Measurements from ENCODE around the gene GAB1. TPM values are rescaled to one million over a fixed set of nuclear protein-coding genes. Genes with fewer than 3 reads are reported as not detected.

Gene GAB1
- total and polyA plus RNA-seq, 2 donors, result 3.9 to 6.9 TPM

GRCh38 chr4:143502231-143502630 lies 165.6 kb downstream of the GAB1 start:
- Histone ChIP-seq H3K27ac (ENCODE audit: low read depth in 1 of 2, low read length in 1 of 2) (no peak overlapping the region), H3K27me3 (ENCODE audit: control insufficient read depth in 2 of 2, insufficient read depth in 1 of 2, low read length in 1 of 2) (no peaks in the 10 kb centered on the region), H3K4me1 (ENCODE audit: control insufficient read depth in 2 of 2, insufficient read depth in 2 of 2, low read length in 2 of 2) (no peaks in the 10 kb centered on the region), H3K4me3 (ENCODE audit: low read length in 2 of 2) (no peak overlapping the region), H3K36me3 (ENCODE audit: control insufficient read depth in 2 of 2, insufficient read depth in 2 of 2, low read length in 1 of 2) (no peaks in the 10 kb centered on the region), H3K9me3 (ENCODE audit: control insufficient read depth in 2 of 2, insufficient read depth in 1 of 2, low read length in 1 of 2) (no peaks in the 10 kb centered on the region)
- no peak for DNase-seq (ENCODE audit: low read depth in 6 of 9, low spot score in 9 of 9)
- WGBS, result 34% methylated on average over 1 of the region's 1 CpG

- H3K4me3 ChIP-seq (ENCODE audit: low read length in 2 of 2), result no peak overlapping the region
- WGBS, result 95% methylated on average over 1 of the region's 1 CpG
- no peak overlapping the region for H3K27ac ChIP-seq (ENCODE audit: low read depth in 1 of 2, low read length in 1 of 2)
- no peaks in the 10 kb centered on the region for H3K4me1 ChIP-seq (ENCODE audit: control insufficient read depth in 2 of 2, insufficient read depth in 2 of 2, low read length in 2 of 2)
- no peaks in the 10 kb centered on the region for H3K36me3 ChIP-seq (ENCODE audit: control insufficient read depth in 2 of 2, insufficient read depth in 2 of 2, low read length in 1 of 2)
- no peaks in the 10 kb centered on the region for H3K9me3 ChIP-seq (ENCODE audit: control insufficient read depth in 2 of 2, insufficient read depth in 1 of 2, low read length in 1 of 2)
- DNase-seq (ENCODE audit: low read depth in 6 of 9, low spot score in 9 of 9), result no peak
- H3K27me3 ChIP-seq (ENCODE audit: control insufficient read depth in 2 of 2, insufficient read depth in 1 of 2, low read length in 1 of 2), result no peaks in the 10 kb centered on the region
These were observed 169.4 kb downstream of the GAB1 start for GRCh38 chr4:143506031-143506430.

- H3K36me3 ChIP-seq (ENCODE audit: control insufficient read depth in 2 of 2, insufficient read depth in 2 of 2, low read length in 1 of 2), result peaks cover 0 to 4% of the 10 kb centered on the region in 2 donors
- DNase-seq (ENCODE audit: low read depth in 6 of 9, low spot score in 9 of 9), result no peak
- no peaks in the 10 kb centered on the region for H3K9me3 ChIP-seq (ENCODE audit: control insufficient read depth in 2 of 2, insufficient read depth in 1 of 2, low read length in 1 of 2)
- H3K4me3 ChIP-seq (ENCODE audit: low read length in 2 of 2), result no peak overlapping the region
- H3K27ac ChIP-seq (ENCODE audit: low read depth in 1 of 2, low read length in 1 of 2), result no peak overlapping the region
- H3K4me1 ChIP-seq (ENCODE audit: control insufficient read depth in 2 of 2, insufficient read depth in 2 of 2, low read length in 2 of 2), result peaks cover 0 to 7% of the 10 kb centered on the region in 2 donors
- WGBS, result 98% methylated on average over 7 of the region's 7 CpGs
- H3K27me3 ChIP-seq (ENCODE audit: control insufficient read depth in 2 of 2, insufficient read depth in 1 of 2, low read length in 1 of 2), result no peaks in the 10 kb centered on the region
These were observed 175.2 kb downstream of the GAB1 start for GRCh38 chr4:143511906-143512305.

- WGBS, result under 1% methylated on average over 18 of the region's 18 CpGs
- Histone ChIP-seq H3K9me3 (ENCODE audit: control insufficient read depth in 2 of 2, insufficient read depth in 1 of 2, low read length in 1 of 2) (no peaks in the 10 kb centered on the region), H3K4me1 (ENCODE audit: control insufficient read depth in 2 of 2, insufficient read depth in 2 of 2, low read length in 2 of 2) (peaks cover 0 to 7% of the 10 kb centered on the region in 2 donors), H3K36me3 (ENCODE audit: control insufficient read depth in 2 of 2, insufficient read depth in 2 of 2, low read length in 1 of 2) (peaks cover 0 to 13% of the 10 kb centered on the region in 2 donors), H3K4me3 (ENCODE audit: low read length in 2 of 2) (peak overlapping the region; percentile 73 to 77), H3K27ac (ENCODE audit: low read depth in 1 of 2, low read length in 1 of 2) (peak overlapping the region; percentile 96 to 97), H3K27me3 (ENCODE audit: control insufficient read depth in 2 of 2, insufficient read depth in 1 of 2, low read length in 1 of 2) (no peaks in the 10 kb centered on the region)
- DNase-seq (ENCODE audit: low read depth in 6 of 9, low spot score in 9 of 9), result no peak
These were observed 176.3 kb downstream of the GAB1 start for GRCh38 chr4:143512978-143513313.

- Histone ChIP-seq H3K4me3 (ENCODE audit: low read length in 2 of 2) (peak within 1 kb of the TSS; percentile 73 to 77), H3K27me3 (ENCODE audit: control insufficient read depth in 2 of 2, insufficient read depth in 1 of 2, low read length in 1 of 2) (no peaks in the 10 kb centered on the region), H3K4me1 (ENCODE audit: control insufficient read depth in 2 of 2, insufficient read depth in 2 of 2, low read length in 2 of 2) (peaks cover 0 to 7% of the 10 kb centered on the region in 2 donors), H3K27ac (ENCODE audit: low read depth in 1 of 2, low read length in 1 of 2) (peak within 1 kb of the TSS; percentile 96 to 97), H3K9me3 (ENCODE audit: control insufficient read depth in 2 of 2, insufficient read depth in 1 of 2, low read length in 1 of 2) (no peaks in the 10 kb centered on the region), H3K36me3 (ENCODE audit: control insufficient read depth in 2 of 2, insufficient read depth in 2 of 2, low read length in 1 of 2) (peaks cover 0 to 17% of the 10 kb centered on the region in 2 donors)
- DNase-seq (ENCODE audit: low read depth in 6 of 9, low spot score in 9 of 9), result peak; percentile 97 to 99 (median 99)
- under 1% methylated on average over 86 of the region's 86 CpGs for WGBS
These were observed 176.9 kb downstream of the GAB1 start, which contains the start of gene SMARCA5 for GRCh38 chr4:143513314-143514168. Gene SMARCA5 (plus strand): TSS chr4:143513702. CDS start chr4:143513925, 223 bp downstream.

- no peaks in the 10 kb centered on the region for H3K9me3 ChIP-seq (ENCODE audit: control insufficient read depth in 2 of 2, insufficient read depth in 1 of 2, low read length in 1 of 2)
- peak in 1 of 9 donors; percentile 3 for DNase-seq (ENCODE audit: low read depth in 6 of 9, low spot score in 9 of 9)
- under 1% methylated on average over 13 of the region's 13 CpGs for WGBS
- H3K36me3 ChIP-seq (ENCODE audit: control insufficient read depth in 2 of 2, insufficient read depth in 2 of 2, low read length in 1 of 2), result peaks cover 0 to 22% of the 10 kb centered on the region in 2 donors
- H3K4me3 ChIP-seq (ENCODE audit: low read length in 2 of 2), result peak overlapping the region; percentile 73 to 77
- H3K27me3 ChIP-seq (ENCODE audit: control insufficient read depth in 2 of 2, insufficient read depth in 1 of 2, low read length in 1 of 2), result no peaks in the 10 kb centered on the region
- H3K4me1 ChIP-seq (ENCODE audit: control insufficient read depth in 2 of 2, insufficient read depth in 2 of 2, low read length in 2 of 2), result peaks cover 0 to 7% of the 10 kb centered on the region in 2 donors
- H3K27ac ChIP-seq (ENCODE audit: low read depth in 1 of 2, low read length in 1 of 2), result peak overlapping the region; percentile 96 to 97
These were observed 177.5 kb downstream of the GAB1 start for GRCh38 chr4:143514169-143514495.

- Histone ChIP-seq H3K27me3 (ENCODE audit: control insufficient read depth in 2 of 2, insufficient read depth in 1 of 2, low read length in 1 of 2) (no peaks in the 10 kb centered on the region), H3K36me3 (ENCODE audit: control insufficient read depth in 2 of 2, insufficient read depth in 2 of 2, low read length in 1 of 2) (peaks cover 0 to 26% of the 10 kb centered on the region in 2 donors), H3K9me3 (ENCODE audit: control insufficient read depth in 2 of 2, insufficient read depth in 1 of 2, low read length in 1 of 2) (no peaks in the 10 kb centered on the region), H3K4me3 (ENCODE audit: low read length in 2 of 2) (peak overlapping the region; percentile 73 to 77), H3K4me1 (ENCODE audit: control insufficient read depth in 2 of 2, insufficient read depth in 2 of 2, low read length in 2 of 2) (peaks cover 0 to 7% of the 10 kb centered on the region in 2 donors), H3K27ac (ENCODE audit: low read depth in 1 of 2, low read length in 1 of 2) (peak overlapping the region in 1 of 2 donors; percentile 97)
- WGBS, result 1% methylated on average over 18 of the region's 18 CpGs
- peak in 6 of 9 donors; percentile 5 to 43 (median 18) for DNase-seq (ENCODE audit: low read depth in 6 of 9, low spot score in 9 of 9)
These were observed 177.8 kb downstream of the GAB1 start for GRCh38 chr4:143514497-143514896.

- peaks cover 0 to 29% of the 10 kb centered on the region in 2 donors for H3K36me3 ChIP-seq (ENCODE audit: control insufficient read depth in 2 of 2, insufficient read depth in 2 of 2, low read length in 1 of 2)
- peak overlapping the region in 1 of 2 donors; percentile 97 for H3K27ac ChIP-seq (ENCODE audit: low read depth in 1 of 2, low read length in 1 of 2)
- WGBS, result 51% methylated on average over 5 of the region's 5 CpGs
- DNase-seq (ENCODE audit: low read depth in 6 of 9, low spot score in 9 of 9), result peak in 2 of 9 donors; percentile 4 to 10
- H3K9me3 ChIP-seq (ENCODE audit: control insufficient read depth in 2 of 2, insufficient read depth in 1 of 2, low read length in 1 of 2), result no peaks in the 10 kb centered on the region
- H3K4me3 ChIP-seq (ENCODE audit: low read length in 2 of 2), result peak overlapping the region; percentile 73 to 77
- H3K4me1 ChIP-seq (ENCODE audit: control insufficient read depth in 2 of 2, insufficient read depth in 2 of 2, low read length in 2 of 2), result peaks cover 0 to 7% of the 10 kb centered on the region in 2 donors
- H3K27me3 ChIP-seq (ENCODE audit: control insufficient read depth in 2 of 2, insufficient read depth in 1 of 2, low read length in 1 of 2), result no peaks in the 10 kb centered on the region
These were observed 178.2 kb downstream of the GAB1 start for GRCh38 chr4:143514901-143515300.

- Histone ChIP-seq H3K4me3 (ENCODE audit: low read length in 2 of 2) (no peak overlapping the region), H3K36me3 (ENCODE audit: control insufficient read depth in 2 of 2, insufficient read depth in 2 of 2, low read length in 1 of 2) (peaks cover under 1 to 33% of the 10 kb centered on the region in 2 donors), H3K4me1 (ENCODE audit: control insufficient read depth in 2 of 2, insufficient read depth in 2 of 2, low read length in 2 of 2) (peaks cover 0 to 7% of the 10 kb centered on the region in 2 donors), H3K27me3 (ENCODE audit: control insufficient read depth in 2 of 2, insufficient read depth in 1 of 2, low read length in 1 of 2) (no peaks in the 10 kb centered on the region), H3K9me3 (ENCODE audit: control insufficient read depth in 2 of 2, insufficient read depth in 1 of 2, low read length in 1 of 2) (no peaks in the 10 kb centered on the region), H3K27ac (ENCODE audit: low read depth in 1 of 2, low read length in 1 of 2) (no peak overlapping the region)
- no peak for DNase-seq (ENCODE audit: low read depth in 6 of 9, low spot score in 9 of 9)
These were observed 179.2 kb downstream of the GAB1 start for GRCh38 chr4:143515905-143516304.

Data from thymus (tissue), 11 donors.